GM19397 (cell line): ENCODE measurements around the gene ENO1.
"Not testable (repeated sequence)": the region's sequence is repeated elsewhere in the genome, so short reads cannot be mapped to it uniquely, and the experiment has no call there.

Experiments used
- ATAC-seq: cut with Tn5 transposase; IDR thresholded peaks from one replicate; pipeline ENCODE4 v1.9.1; 2021; ENCODE audit warnings: mild to moderate bottlenecking, moderate library complexity; ENCODE audit not compliant: unreplicated experiment

Gene ENO1

GRCh38 chr1:8878448-8878697, at the start of gene ENO1:
ENO1 (minus strand) TSS chr1:8878686; CDS start chr1:8874908, 3,778 bp downstream.
- ATAC-seq = peak; percentile 2

GRCh38 chr1:8926707-8927694, 48.5 kb upstream of the ENO1 start:
- ATAC-seq = no peak

GRCh38 chr1:8925960-8926359, 47.5 kb upstream of the ENO1 start:
- ATAC-seq = no peak

- no peak for ATAC-seq
These were observed 46.9 kb upstream of the ENO1 start for GRCh38 chr1:8925406-8925805.

GRCh38 chr1:8922962-8923361, 44.5 kb upstream of the ENO1 start:
- no peak for ATAC-seq

GRCh38 chr1:8917536-8917935, 39.0 kb upstream of the ENO1 start:
- not testable (repeated sequence) for ATAC-seq

- ATAC-seq = no peak
These were observed 37.0 kb upstream of the ENO1 start for GRCh38 chr1:8915446-8915845.

GRCh38 chr1:8914466-8914865, 36.0 kb upstream of the ENO1 start:
- ATAC-seq = no peak

- ATAC-seq = no peak
These were observed 35.0 kb upstream of the ENO1 start for GRCh38 chr1:8913457-8913856.

- no peak for ATAC-seq
These were observed 33.2 kb upstream of the ENO1 start for GRCh38 chr1:8911416-8912309.

GRCh38 chr1:8910914-8911313, 32.4 kb upstream of the ENO1 start:
- no peak for ATAC-seq

GRCh38 chr1:8910331-8910730, 31.8 kb upstream of the ENO1 start:
- ATAC-seq = no peak

GRCh38 chr1:8908388-8909151, 30.1 kb upstream of the ENO1 start:
- no peak for ATAC-seq

- no peak for ATAC-seq
These were observed 27.2 kb upstream of the ENO1 start for GRCh38 chr1:8905582-8906191.

GRCh38 chr1:8903908-8904650, 25.6 kb upstream of the ENO1 start:
- ATAC-seq = no peak

GRCh38 chr1:8903410-8903809, 24.9 kb upstream of the ENO1 start:
- ATAC-seq = no peak

- no peak for ATAC-seq
These were observed 24.3 kb upstream of the ENO1 start for GRCh38 chr1:8902765-8903164.

- ATAC-seq = not testable (repeated sequence)
These were observed 22.2 kb upstream of the ENO1 start for GRCh38 chr1:8900684-8901083.

GRCh38 chr1:8899046-8899445, 20.6 kb upstream of the ENO1 start:
- ATAC-seq = no peak

- ATAC-seq = not testable (repeated sequence)
These were observed 19.9 kb upstream of the ENO1 start for GRCh38 chr1:8898418-8898817.
